SU-DHL-6 (cell line): ENCODE results near the gene RXFP2.

ENCODE experiments used
- CTCF ChIP-seq: fragments of 200-600 bp; sonication (generic); IDR thresholded peaks from one replicate; pipeline ENCODE4 v1.5.1; 2017; ENCODE audit warnings: antibody characterized with exemption, mild to moderate bottlenecking, low read length, moderate library complexity; ENCODE audit not compliant: insufficient read depth, poor library complexity, severe bottlenecking
- EZH2phosphoT487 ChIP-seq: fragments of 200-600 bp; sonication (generic), shearing (Covaris generic); conservative IDR thresholded peaks from 2 replicates; pipeline ENCODE4 v1.6.1; 2018; ENCODE audit warnings: mild to moderate bottlenecking, antibody characterized with exemption, low read length, moderate library complexity, mixed read lengths

GRCh38 chr13:31733647-31734046, 5.7 kb upstream of the RXFP2 start:
- TF ChIP-seq CTCF (no peak), EZH2phosphoT487 (no peak)
